GM23248 (cell line): ENCODE data around the gene KIF2C. TPM values are rescaled to one million over a fixed set of nuclear protein-coding genes. Genes with fewer than 3 reads are reported as not detected.

Experiments used
- DNase-seq: peaks from one replicate; pipeline ENCODE4 v3.0.0-alpha.2; 2015
- H2AFZ ChIP-seq: fragments of 200-600 bp; sonication (generic); 2 replicates; pipeline ENCODE4 v1.6.1; 2016; ENCODE audit warnings: antibody characterized with exemption
- H3F3A ChIP-seq: fragments of 200-600 bp; sonication (generic); 2 replicates; pipeline ENCODE4 v1.6.1; 2016; ENCODE audit warnings: mild to moderate bottlenecking, antibody characterized with exemption, mixed run types; ENCODE audit not compliant: insufficient read depth
- H3K27ac ChIP-seq: fragments of 200-600 bp; sonication (generic); 2 replicates; pipeline ENCODE4 v1.5.1; 2016; ENCODE audit warnings: mild to moderate bottlenecking
- H3K27me3 ChIP-seq: fragments of 200-600 bp; sonication (generic); replicated peaks from 2 replicates; pipeline ENCODE4 v1.6.1; 2016; ENCODE audit warnings: mild to moderate bottlenecking; ENCODE audit not compliant: insufficient read depth
- H3K36me3 ChIP-seq: fragments of 200-600 bp; sonication (generic); 2 replicates; pipeline ENCODE4 v1.6.1; 2016; ENCODE audit warnings: low read depth, mild to moderate bottlenecking
- H3K4me1 ChIP-seq: fragments of 200-600 bp; sonication (generic); 2 replicates; pipeline ENCODE4 v1.6.1; 2016; ENCODE audit warnings: mild to moderate bottlenecking; ENCODE audit not compliant: insufficient read depth
- H3K4me2 ChIP-seq: fragments of 200-600 bp; sonication (generic); one replicate; pipeline ENCODE4 v1.6.1; 2016; ENCODE audit warnings: mild to moderate bottlenecking; ENCODE audit not compliant: unreplicated experiment
- H3K4me3 ChIP-seq: fragments of 200-600 bp; sonication (generic); 2 replicates; pipeline ENCODE4 v1.5.1; 2016; ENCODE audit warnings: mild to moderate bottlenecking
- H3K79me2 ChIP-seq: fragments of 200-600 bp; sonication (generic); 2 replicates; pipeline ENCODE4 v1.6.1; 2016; ENCODE audit warnings: mild to moderate bottlenecking; ENCODE audit not compliant: insufficient read depth
- H3K9ac ChIP-seq: fragments of 200-600 bp; sonication (generic); 2 replicates; pipeline ENCODE4 v1.6.1; 2016; ENCODE audit warnings: mild to moderate bottlenecking
- H3K9me2 ChIP-seq: fragments of 200-600 bp; sonication (generic); 2 replicates; pipeline ENCODE4 v1.6.1; 2016; ENCODE audit warnings: mixed run types, mild to moderate bottlenecking, moderate library complexity; ENCODE audit not compliant: insufficient read depth
- H3K9me3 ChIP-seq: fragments of 200-600 bp; sonication (generic); one replicate; pipeline ENCODE4 v1.6.1; 2017; ENCODE audit warnings: low read depth
- H4K20me1 ChIP-seq: fragments of 200-600 bp; sonication (generic); 2 replicates; pipeline ENCODE4 v1.6.0; 2016; ENCODE audit not compliant: insufficient read depth
- EZH2 ChIP-seq: fragments of 200-600 bp; sonication (generic); IDR thresholded peaks from 2 replicates; pipeline ENCODE4 v1.6.1; 2018; ENCODE audit warnings: antibody characterized with exemption, mild to moderate bottlenecking; ENCODE audit not compliant: insufficient read depth, poor library complexity, severe bottlenecking
- EZH2phosphoT487 ChIP-seq: fragments of 200-600 bp; sonication (generic); IDR thresholded peaks from 2 replicates; pipeline ENCODE4 v1.6.1; 2018; ENCODE audit warnings: antibody characterized with exemption, moderate library complexity, mild to moderate bottlenecking, low read depth; ENCODE audit not compliant: insufficient read depth
- WGBS, 2 experiments: methylation state at CpG; one replicate each; pipeline ENCODE4 v1.1.6; 2015 to 2017; ENCODE audit warnings: low lambda C conversion rate in 2 of 2, low coverage in 1 of 2; ENCODE audit errors: missing lambda C conversion rate in 2 of 2; 5-methylcytosine and 5-hydroxymethylcytosine counted together
- in situ Hi-C: fragments of 300-500 bp; cut with MboI; formaldehyde crosslinking; loops from 2 replicates; pipeline ENCODE4 v1.15.0; 2020
- polyA plus RNA-seq: library from polyadenylated mRNA; unstranded; fragments of >200 nt; fragmentation: Nextera tagmentation; extraction: Ambion mirVana; gene quantifications from 2 replicates; pipeline ENCODE4 v1.2.1, GENCODE V29; 2016
- total RNA-seq: library from RNA; depleted of rRNA; stranded (reverse); fragments of >200 nt; shearing (Covaris generic); gene quantifications from 2 replicates; pipeline ENCODE4 v1.2.3, GENCODE V29; 2014; rRNA removed

KIF2C gene
- total RNA-seq, result 14.2 and 16.9 TPM in 2 replicates
- polyA plus RNA-seq, result 16.4 and 16.7 TPM in 2 replicates

DNA sequence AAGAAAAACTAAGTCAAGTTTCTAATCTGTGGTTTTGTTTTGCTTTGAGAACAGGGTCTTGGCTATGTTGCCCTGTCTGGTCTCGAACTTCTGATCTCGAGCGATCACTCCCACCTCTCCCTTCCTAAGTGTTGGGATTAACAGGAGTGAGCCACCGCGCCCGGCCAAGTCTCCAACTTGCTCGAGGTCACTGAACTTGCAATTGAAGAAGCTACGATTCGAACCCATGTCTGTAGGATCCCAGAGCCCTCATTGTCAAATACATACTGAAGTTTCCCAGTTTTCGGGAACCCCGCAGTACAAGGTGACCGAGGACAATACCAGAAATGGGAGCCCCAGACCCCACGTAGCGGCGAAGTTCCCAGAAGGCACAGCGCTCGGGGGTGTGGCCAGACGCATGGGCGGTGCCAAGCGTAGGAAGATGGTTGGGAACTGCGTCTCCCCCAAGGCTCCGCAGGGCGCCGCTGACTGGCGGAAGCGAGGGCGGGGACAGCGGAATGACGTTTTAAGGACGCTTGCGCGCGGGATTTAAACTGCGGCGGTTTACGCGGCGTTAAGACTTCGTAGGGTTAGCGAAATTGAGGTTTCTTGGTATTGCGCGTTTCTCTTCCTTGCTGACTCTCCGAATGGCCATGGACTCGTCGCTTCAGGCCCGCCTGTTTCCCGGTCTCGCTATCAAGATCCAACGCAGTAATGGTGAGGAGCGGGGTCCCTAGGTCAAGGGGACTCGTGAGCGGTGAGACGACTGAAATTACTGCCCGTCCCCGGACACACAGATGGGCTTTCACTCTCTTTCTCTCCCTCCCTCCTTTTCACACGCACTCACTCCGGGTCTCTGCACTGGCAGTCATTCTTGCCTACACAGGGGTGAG, at the start of gene KIF2C:
Gene KIF2C (plus strand): TSS at position 531 of the 872 bp plus-strand sequence. CDS start 96 bp downstream, at position 627.
- in situ Hi-C loops, result no loop called here
- 2 to 3% methylated on average over 57 of the region's 57 CpGs for WGBS, 2 experiments

DNA sequence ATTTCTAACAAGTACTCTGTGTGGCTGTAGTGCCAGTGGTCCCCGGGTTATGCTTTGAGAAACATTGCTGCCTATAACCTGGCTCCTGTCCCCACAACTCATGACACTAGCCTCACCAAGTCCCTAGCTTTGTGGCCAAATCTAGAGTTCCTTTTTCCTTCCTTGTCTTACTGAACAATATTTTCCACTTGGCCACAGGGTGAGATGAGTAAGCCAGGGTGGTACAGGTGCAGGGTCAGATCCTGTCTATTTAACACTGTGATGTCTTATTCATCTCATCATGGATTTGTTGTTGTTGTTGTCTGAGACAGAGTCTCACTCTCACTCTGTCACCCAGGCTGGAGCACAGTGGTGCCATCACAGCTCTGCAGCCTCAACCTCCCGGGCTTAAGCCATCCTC, 46.5 kb upstream of the KIF2C start:
- Histone ChIP-seq H4K20me1 (no peaks in the 10 kb centered on the region), H3K36me3 (no peaks in the 10 kb centered on the region), H3K9ac (no peak overlapping the region), H3K4me3 (no peak overlapping the region), H3K27ac (no peak overlapping the region), H3K27me3 (no peaks in the 10 kb centered on the region), H3F3A (no peaks in the 10 kb centered on the region), H3K4me2 (no peak overlapping the region), H3K4me1 (no peaks in the 10 kb centered on the region), H3K79me2 (no peaks in the 10 kb centered on the region), H3K9me2 (no peaks in the 10 kb centered on the region), H2AFZ (no peak overlapping the region), H3K9me3 (no peaks in the 10 kb centered on the region)
- 84 to 90% methylated on average over 2 of the region's 2 CpGs for WGBS, 2 experiments
- in situ Hi-C loops, result no loop called here
- DNase-seq, result no peak
- TF ChIP-seq EZH2phosphoT487 (no peak), EZH2 (no peak)

More for the DNA sequence above, at the start of gene KIF2C:
- Histone ChIP-seq H3K27me3 (no peaks in the 10 kb centered on the region), H4K20me1 (no peaks in the 10 kb centered on the region), H3K9me3 (no peaks in the 10 kb centered on the region), H3K36me3 (no peaks in the 10 kb centered on the region), H2AFZ (peak within 1 kb of the TSS; percentile 95), H3K4me3 (peak within 1 kb of the TSS; percentile 87), H3K4me1 (peaks cover 12% of the 10 kb centered on the region; the same call in 1 of the 2 replicates), H3K9me2 (no peaks in the 10 kb centered on the region), H3F3A (no peaks in the 10 kb centered on the region), H3K4me2 (peak within 1 kb of the TSS; percentile 87), H3K9ac (peak within 1 kb of the TSS; percentile 84), H3K27ac (peak within 1 kb of the TSS; percentile 70), H3K79me2 (peaks cover 48% of the 10 kb centered on the region)
- TF ChIP-seq EZH2phosphoT487 (no peak), EZH2 (no peak)
- DNase-seq, result peak; percentile 99

DNA sequence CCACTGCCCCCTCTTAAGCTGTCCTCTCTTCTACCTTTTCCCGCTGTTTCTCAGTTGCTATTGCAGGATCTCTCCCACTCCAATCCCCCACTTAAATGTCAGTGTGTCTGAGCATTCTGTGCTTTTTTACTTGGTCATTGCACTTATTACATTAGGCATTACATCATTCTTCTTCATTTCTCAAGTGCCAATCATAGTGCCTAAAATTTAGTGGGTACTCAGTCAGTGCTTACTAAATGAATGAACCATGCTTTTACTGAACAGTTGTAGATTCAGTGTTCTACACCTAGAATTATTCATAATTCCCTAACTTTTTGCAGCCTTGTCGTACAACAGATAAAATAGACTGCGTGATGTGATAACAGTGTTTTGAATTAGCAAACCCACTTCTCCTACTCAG, 45.7 kb upstream of the KIF2C start:
- 95 to 99% methylated on average over 3 of the region's 3 CpGs for WGBS, 2 experiments
- no peak for TF ChIP-seq EZH2
- H3K4me1 ChIP-seq, result no peaks in the 10 kb centered on the region
- in situ Hi-C loops, result no loop called here
- no peaks in the 10 kb centered on the region for H3K79me2 ChIP-seq
- H3K9me2 ChIP-seq, result no peaks in the 10 kb centered on the region
- no peaks in the 10 kb centered on the region for H3K9me3 ChIP-seq
- no peak overlapping the region for H3K4me2 ChIP-seq
- no peaks in the 10 kb centered on the region for H4K20me1 ChIP-seq
- no peak overlapping the region for H3K4me3 ChIP-seq
- H3K27ac ChIP-seq, result no peak overlapping the region
- no peak overlapping the region for H3K9ac ChIP-seq
- no peaks in the 10 kb centered on the region for H3K36me3 ChIP-seq
- no peak overlapping the region for H2AFZ ChIP-seq
- no peaks in the 10 kb centered on the region for H3K27me3 ChIP-seq
- H3F3A ChIP-seq, result no peaks in the 10 kb centered on the region
- no peak for DNase-seq

DNA sequence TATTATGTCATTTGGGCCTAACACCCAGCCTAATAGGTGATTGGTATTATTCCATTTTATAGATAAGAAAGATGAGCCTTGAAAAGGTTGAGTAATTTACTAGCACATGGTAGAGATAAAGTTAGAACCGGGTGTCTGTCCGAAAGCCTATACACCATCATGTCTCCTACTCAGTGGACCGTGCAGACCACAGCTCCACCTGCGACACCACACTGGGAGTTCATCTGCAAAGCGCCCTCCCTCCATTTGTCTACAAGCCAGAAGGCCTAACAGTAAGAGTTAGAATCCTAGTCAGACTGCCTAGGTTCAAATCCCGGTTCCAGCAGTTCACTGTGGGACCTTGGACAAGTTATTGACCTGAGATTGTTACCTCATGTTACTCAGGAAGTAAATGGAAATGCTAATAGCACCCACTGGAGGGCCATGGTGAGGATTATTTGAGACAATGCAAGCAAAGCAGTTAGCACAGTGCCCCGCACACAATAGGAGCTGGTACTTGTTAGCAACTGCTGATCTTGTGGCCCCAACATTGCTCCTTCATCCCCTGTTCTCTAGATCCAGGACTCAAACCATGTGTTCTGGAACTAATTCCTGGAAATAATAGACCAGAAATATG, 44.7 kb upstream of the KIF2C start:
- no peak for DNase-seq
- no peak overlapping the region for H3K4me2 ChIP-seq
- no peaks in the 10 kb centered on the region for H3K9me2 ChIP-seq
- H3K27me3 ChIP-seq, result no peaks in the 10 kb centered on the region
- in situ Hi-C loops, result no loop called here
- TF ChIP-seq EZH2phosphoT487 (no peak), EZH2 (no peak)
- H4K20me1 ChIP-seq, result no peaks in the 10 kb centered on the region
- no peak overlapping the region for H2AFZ ChIP-seq
- no peaks in the 10 kb centered on the region for H3K9me3 ChIP-seq
- H3K27ac ChIP-seq, result no peak overlapping the region
- no peaks in the 10 kb centered on the region for H3K79me2 ChIP-seq
- no peaks in the 10 kb centered on the region for H3F3A ChIP-seq
- no peaks in the 10 kb centered on the region for H3K4me1 ChIP-seq
- 89 to 92% methylated on average over 7 of the region's 7 CpGs for WGBS, 2 experiments
- no peak overlapping the region for H3K4me3 ChIP-seq
- H3K36me3 ChIP-seq, result no peaks in the 10 kb centered on the region
- no peak overlapping the region for H3K9ac ChIP-seq
